ENCODE results near the gene GMDS.
"Not testable (repeated sequence)": the region's sequence is repeated elsewhere in the genome, so short reads cannot be mapped to it uniquely, and the experiment has no call there.

Gene GMDS

GRCh38 chr6:1702580-1703051, 542.8 kb downstream of the GMDS start:
- in situ Hi-C loops (cut with MboI; ENCODE audit: low sequenced_read_pairs) = no loop called here

- in situ Hi-C loops (cut with MboI; ENCODE audit: low sequenced_read_pairs) = no loop called here
Observed at GRCh38 chr6:1701668-1702353, 543.6 kb downstream of the GMDS start.

GRCh38 chr6:1700278-1700967, 545.0 kb downstream of the GMDS start:
- in situ Hi-C loops (cut with MboI; ENCODE audit: low sequenced_read_pairs) = no loop called here

- in situ Hi-C loops (cut with MboI; ENCODE audit: low sequenced_read_pairs) = no loop called here
Observed at GRCh38 chr6:1698527-1698926, 546.9 kb downstream of the GMDS start.

GRCh38 chr6:1697688-1698351, 547.6 kb downstream of the GMDS start:
- in situ Hi-C loops (cut with MboI; ENCODE audit: low sequenced_read_pairs) = no loop called here

GRCh38 chr6:1696463-1696850, 548.9 kb downstream of the GMDS start:
- in situ Hi-C loops (cut with MboI; ENCODE audit: low sequenced_read_pairs) = no loop called here

- in situ Hi-C loops (cut with MboI; ENCODE audit: low sequenced_read_pairs) = no loop called here
Observed at GRCh38 chr6:1695546-1696462, 549.6 kb downstream of the GMDS start.

- in situ Hi-C loops (cut with MboI; ENCODE audit: low sequenced_read_pairs) = not testable (repeated sequence)
Observed at GRCh38 chr6:1691828-1692227, 553.6 kb downstream of the GMDS start.

- in situ Hi-C loops (cut with MboI; ENCODE audit: low sequenced_read_pairs) = not testable (repeated sequence)
Observed at GRCh38 chr6:1690656-1691055, 554.7 kb downstream of the GMDS start.

GRCh38 chr6:1689141-1689540, 556.3 kb downstream of the GMDS start:
- in situ Hi-C loops (cut with MboI; ENCODE audit: low sequenced_read_pairs) = no loop called here

- in situ Hi-C loops (cut with MboI; ENCODE audit: low sequenced_read_pairs) = no loop called here
Observed at GRCh38 chr6:1688396-1688795, 557.0 kb downstream of the GMDS start.

- in situ Hi-C loops (cut with MboI; ENCODE audit: low sequenced_read_pairs) = no loop called here
Observed at GRCh38 chr6:1687402-1687801, 558.0 kb downstream of the GMDS start.

- in situ Hi-C loops (cut with MboI; ENCODE audit: low sequenced_read_pairs) = no loop called here
Observed at GRCh38 chr6:1686117-1687098, 559.0 kb downstream of the GMDS start.

- in situ Hi-C loops (cut with MboI; ENCODE audit: low sequenced_read_pairs) = no loop called here
Observed at GRCh38 chr6:1679688-1680068, 565.7 kb downstream of the GMDS start.

- in situ Hi-C loops (cut with MboI; ENCODE audit: low sequenced_read_pairs) = no loop called here
Observed at GRCh38 chr6:1679031-1679687, 566.2 kb downstream of the GMDS start.

GRCh38 chr6:1678201-1678600, 567.2 kb downstream of the GMDS start:
- in situ Hi-C loops (cut with MboI; ENCODE audit: low sequenced_read_pairs) = no loop called here

GRCh38 chr6:1672379-1672778, 573.0 kb downstream of the GMDS start:
- in situ Hi-C loops (cut with MboI; ENCODE audit: low sequenced_read_pairs) = no loop called here

GRCh38 chr6:1670711-1671462, 574.5 kb downstream of the GMDS start:
- in situ Hi-C loops (cut with MboI; ENCODE audit: low sequenced_read_pairs) = no loop called here

- in situ Hi-C loops (cut with MboI; ENCODE audit: low sequenced_read_pairs) = no loop called here
Observed at GRCh38 chr6:1669996-1670395, 575.4 kb downstream of the GMDS start.
